ENCODE results near the gene WWC2. TPM values are rescaled to one million over a fixed set of nuclear protein-coding genes. Genes with fewer than 3 reads are reported as not detected.

WWC2 gene
- total RNA-seq, 1 experiment from 2014 or later: 39.1 TPM

- ChIA-PET POLR2A (no interaction called here), CTCF (interaction anchor here (1.3 kb wide), 1 partner anchor 10 kb away, joined by 3 read pairs; no protein-coding TSS in a partner anchor), RAD21 (ENCODE audit: low non-redundant PET in 1 of 2, low total read pairs in 2 of 2, uncharacterized antibody in 2 of 2, unreplicated experiment in 2 of 2) (no interaction called here)
- Histone ChIP-seq H3K27ac (ENCODE audit: low read depth, low read length) (no peak overlapping the region), H3K9ac (ENCODE audit: low read length) (no peak overlapping the region), H3K79me2 (ENCODE audit: insufficient read depth, low read length) (no peaks in the 10 kb centered on the region), H3K4me2 (ENCODE audit: low read length) (no peak overlapping the region), H3K4me1 (ENCODE audit: control insufficient read depth in 1 of 2, insufficient read depth in 2 of 2, low read length in 2 of 2) (no peaks in the 10 kb centered on the region), H3K27me3 (ENCODE audit: insufficient read depth, low read length) (no peaks in the 10 kb centered on the region), H3K36me3 (ENCODE audit: control insufficient read depth in 1 of 2, insufficient read depth in 2 of 2, low read length in 2 of 2) (peaks cover 8 to 38% of the 10 kb centered on the region in 2 experiments; a peak in 3 of 4 replicates), H3K9me2 (ENCODE audit: insufficient read depth) (no peaks in the 10 kb centered on the region), H4K20me1 (ENCODE audit: insufficient read depth) (no peaks in the 10 kb centered on the region), H3K4me3 (replicated peaks in 1 of 2; ENCODE audit: low read depth in 1 of 2, low read length in 2 of 2) (no peak overlapping the region), H3K9me3 (ENCODE audit: control insufficient read depth in 1 of 2, insufficient read depth in 1 of 2, low read depth in 1 of 2, low read length in 2 of 2) (peaks cover 4 to 17% of the 10 kb centered on the region in 2 experiments; a peak in 2 of 4 replicates), H2AFZ (ENCODE audit: low read depth, low read length, poor library complexity, severe bottlenecking) (no peak overlapping the region)
- DNase-seq (ENCODE audit: low read depth, low spot score) (no peak), ATAC-seq (no peak)
- BruUV-seq (replicated peaks): no TSS peak
- no peak for TF ChIP-seq TCF7L2 (IDR thresholded peaks at IDR 0.05; ENCODE audit: borderline replicate concordance, extremely low read depth, insufficient read depth, insufficient read length)
- no peak for TF ChIP-seq CTCF (IDR thresholded peaks at IDR 0.05 in 2 of 3, conservative IDR thresholded peaks at IDR 0.05 in 1 of 3; ENCODE audit: borderline replicate concordance in 1 of 3, insufficient read depth in 1 of 3, low read depth in 2 of 3, low read length in 2 of 3)
- no peak for TF ChIP-seq MAX (IDR thresholded peaks at IDR 0.05)
- TF ChIP-seq SIN3A (IDR thresholded peaks at IDR 0.05; ENCODE audit: low read depth): no peak
- no peak for TF ChIP-seq ZFX (IDR thresholded peaks at IDR 0.05)
- TF ChIP-seq POLR2AphosphoS5 (IDR thresholded peaks at IDR 0.05; ENCODE audit: low read depth, low read length): no peak
- no peak for TF ChIP-seq REST (IDR thresholded peaks at IDR 0.05; ENCODE audit: low read depth)
- TF ChIP-seq, protein P1, sequence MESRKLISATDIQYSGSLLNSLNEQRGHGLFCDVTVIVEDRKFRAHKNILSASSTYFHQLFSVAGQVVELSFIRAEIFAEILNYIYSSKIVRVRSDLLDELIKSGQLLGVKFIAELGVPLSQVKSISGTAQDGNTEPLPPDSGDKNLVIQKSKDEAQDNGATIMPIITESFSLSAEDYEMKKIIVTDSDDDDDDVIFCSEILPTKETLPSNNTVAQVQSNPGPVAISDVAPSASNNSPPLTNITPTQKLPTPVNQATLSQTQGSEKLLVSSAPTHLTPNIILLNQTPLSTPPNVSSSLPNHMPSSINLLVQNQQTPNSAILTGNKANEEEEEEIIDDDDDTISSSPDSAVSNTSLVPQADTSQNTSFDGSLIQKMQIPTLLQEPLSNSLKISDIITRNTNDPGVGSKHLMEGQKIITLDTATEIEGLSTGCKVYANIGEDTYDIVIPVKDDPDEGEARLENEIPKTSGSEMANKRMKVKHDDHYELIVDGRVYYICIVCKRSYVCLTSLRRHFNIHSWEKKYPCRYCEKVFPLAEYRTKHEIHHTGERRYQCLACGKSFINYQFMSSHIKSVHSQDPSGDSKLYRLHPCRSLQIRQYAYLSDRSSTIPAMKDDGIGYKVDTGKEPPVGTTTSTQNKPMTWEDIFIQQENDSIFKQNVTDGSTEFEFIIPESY (IDR thresholded peaks at IDR 0.05; ENCODE audit: extremely low read depth, insufficient replicate concordance, low read length): no peak
- TF ChIP-seq SP1 (IDR thresholded peaks at IDR 0.05; ENCODE audit: low read depth): no peak
- no peak for TF ChIP-seq ATF3 (IDR thresholded peaks at IDR 0.05)
- no peak for TF ChIP-seq EZH2 (IDR thresholded peaks at IDR 0.05)
- TF ChIP-seq ELF1 (IDR thresholded peaks at IDR 0.05; ENCODE audit: borderline replicate concordance, low read depth): no peak
- TF ChIP-seq YY1 (IDR thresholded peaks at IDR 0.05; ENCODE audit: extremely low read depth, insufficient replicate concordance, low read depth, low read length): no peak
- TF ChIP-seq CBX3 (IDR thresholded peaks at IDR 0.05; ENCODE audit: low read depth): no peak
- TF ChIP-seq SRF (IDR thresholded peaks at IDR 0.05; ENCODE audit: low read depth): no peak
- no peak for TF ChIP-seq JUND (IDR thresholded peaks at IDR 0.05)
- TF ChIP-seq POLR2A (IDR thresholded peaks at IDR 0.05; ENCODE audit: borderline replicate concordance, extremely low read depth, insufficient read depth, insufficient read length): no peak
- TF ChIP-seq RAD21 (IDR thresholded peaks at IDR 0.05; ENCODE audit: low read depth): no peak
- intact Hi-C loops (cut with micrococcal nuclease): no loop called here
Observed at GRCh38 chr4:183272384-183272783, 173.3 kb downstream of the WWC2 start.
